Gastroesophageal sphincter (tissue), 3 donors: ENCODE results near the gene NFIA.

ENCODE experiments used
- CTCF ChIP-seq, 4 experiments: fragments of 200-600 bp in 2 of 4; fragments of 450-650 bp in 2 of 4; sonication (generic) in 1 of 4; IDR thresholded peaks; one replicate each; pipeline ENCODE4 v1.5.1; 2017 to 2019; ENCODE audit warnings: antibody characterized with exemption in 4 of 4, mild to moderate bottlenecking in 2 of 4, moderate library complexity in 2 of 4
- POLR2A ChIP-seq, 2 donors: fragments of 450-650 bp; IDR thresholded peaks; one replicate each; pipeline ENCODE4 v1.6.1; 2017; ENCODE audit warnings: antibody characterized with exemption in 2 of 2, mild to moderate bottlenecking in 2 of 2, moderate library complexity in 1 of 2
- POLR2AphosphoS5 ChIP-seq: sonication (generic); formaldehyde crosslinking; IDR thresholded peaks from one replicate; pipeline ENCODE4 v1.6.1; 2017; ENCODE audit warnings: antibody characterized with exemption

GRCh38 chr1:61315011-61315410 lies 232.7 kb downstream of the NFIA start:
- TF ChIP-seq CTCF (IDR thresholded peaks at IDR 0.05) (no peak), POLR2A (IDR thresholded peaks at IDR 0.05) (no peak), POLR2AphosphoS5 (no peak)
